Fibroblast of mammary gland (primary cell): ENCODE results near the gene MECP2.
"Not testable (repeated sequence)": the region's sequence is repeated elsewhere in the genome, so short reads cannot be mapped to it uniquely, and the experiment has no call there.

ENCODE experiments used
- DNase-seq: peaks from one replicate; pipeline ENCODE4 v3.0.0-alpha.2; 2010; ENCODE audit warnings: low read depth
- H3K4me3 ChIP-seq: 2 replicates; pipeline ENCODE4 v1.5.1; 2011; ENCODE audit warnings: low read depth, mild to moderate bottlenecking, low read length, moderate library complexity; ENCODE audit not compliant: control insufficient read depth
- CTCF ChIP-seq: conservative IDR thresholded peaks from 2 replicates; pipeline ENCODE4 v1.5.1; 2011; ENCODE audit warnings: low read depth, low read length, inconsistent platforms; ENCODE audit not compliant: control insufficient read depth, insufficient read depth

The MECP2 gene

GRCh38 chrX:153981771-153982533 lies 115.6 kb downstream of the MECP2 start:
- H3K4me3 ChIP-seq = no peak overlapping the region
- no peak for TF ChIP-seq CTCF
- DNase-seq = peak; percentile 40

DNA sequence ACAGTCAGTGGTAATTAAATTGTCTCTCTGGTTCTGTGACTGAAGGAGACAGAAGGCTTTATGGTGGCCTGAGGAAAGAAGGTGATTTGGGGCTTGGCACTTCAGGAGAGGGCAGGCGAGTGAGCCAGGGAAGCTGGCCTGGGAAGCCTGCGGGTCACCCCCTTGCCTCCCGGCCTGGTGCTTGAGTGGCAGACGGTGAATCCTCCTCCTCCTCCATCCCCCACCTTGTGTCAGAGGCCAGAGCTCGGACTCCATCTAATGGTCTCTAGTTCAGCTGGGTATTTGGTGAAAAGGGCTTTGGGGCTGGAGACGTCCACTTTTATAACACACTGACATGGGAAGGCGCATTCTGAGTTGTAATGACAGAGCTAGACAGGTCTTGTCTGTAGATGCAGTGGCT lies 116.3 kb downstream of the MECP2 start:
- no peak for TF ChIP-seq CTCF
- DNase-seq = no peak
- no peak overlapping the region for H3K4me3 ChIP-seq

DNA sequence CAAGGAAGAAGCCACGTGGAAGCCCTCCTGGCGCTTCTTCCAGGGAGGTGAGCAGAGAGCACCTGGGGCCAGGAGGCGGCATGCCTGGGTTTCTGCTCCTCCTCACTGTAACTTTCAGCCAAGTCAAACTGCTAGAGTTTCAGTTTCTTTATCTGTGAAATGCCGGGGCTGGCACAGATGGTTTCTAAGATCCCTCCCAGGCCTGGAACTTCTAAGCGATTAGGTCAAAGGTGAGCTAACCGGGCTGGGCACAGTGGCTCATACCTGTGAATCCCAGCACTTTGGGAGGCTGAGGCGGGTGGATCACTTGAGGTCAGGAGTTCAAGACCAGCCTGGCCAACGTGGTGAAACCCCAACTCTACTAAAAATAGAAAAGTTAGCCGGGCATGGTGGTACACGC lies 117.1 kb downstream of the MECP2 start:
- DNase-seq, H3K4me3 ChIP-seq: not testable (repeated sequence)

- no peak for TF ChIP-seq CTCF
- H3K4me3 ChIP-seq = no peak overlapping the region
- no peak for DNase-seq
These were observed 122.7 kb downstream of the MECP2 start for GRCh38 chrX:153974726-153975286.

GRCh38 chrX:153974003-153974725 lies 123.4 kb downstream of the MECP2 start:
- no peak for DNase-seq
- TF ChIP-seq CTCF = no peak
- no peak overlapping the region for H3K4me3 ChIP-seq

DNA sequence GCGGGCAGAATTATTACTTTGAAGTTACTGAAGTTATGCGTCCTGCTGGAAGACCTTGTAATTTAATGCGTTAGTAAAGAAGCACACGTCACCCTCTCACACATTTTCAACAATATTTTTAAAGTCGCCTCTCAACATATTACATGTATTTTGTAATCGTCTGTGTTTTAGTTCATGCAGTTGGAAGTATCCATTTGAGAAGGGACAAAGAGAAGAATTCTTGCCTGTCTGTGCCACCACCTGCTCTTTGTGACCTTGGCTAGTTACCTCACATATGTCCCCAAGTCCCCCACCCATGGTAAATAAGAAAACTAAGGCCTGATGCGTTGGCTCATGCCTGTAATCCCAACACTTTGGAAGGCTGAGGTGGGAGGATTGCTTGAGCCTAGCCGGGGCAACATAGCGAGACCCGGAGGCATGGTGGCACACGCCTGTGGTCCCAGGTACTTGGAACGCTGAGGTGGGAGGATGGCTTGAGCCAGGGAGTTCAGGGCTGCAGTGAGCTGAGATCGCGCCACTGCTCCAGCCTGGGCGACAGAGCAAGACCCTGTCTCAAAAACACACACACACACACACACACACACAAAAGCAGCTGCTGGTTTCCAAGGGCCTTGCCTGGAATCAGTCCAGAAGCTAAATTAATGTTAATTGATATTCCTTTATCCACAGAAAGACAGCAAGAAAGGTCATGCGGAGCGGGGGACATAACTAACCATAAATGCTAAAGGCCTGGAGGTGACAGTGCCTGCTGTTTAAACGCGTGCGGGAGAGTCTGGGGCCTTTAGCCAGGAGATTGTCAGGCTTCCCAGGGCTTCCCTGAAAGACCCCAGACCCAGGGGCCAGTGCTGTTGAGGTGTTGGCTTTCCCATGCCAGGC lies 124.2 kb downstream of the MECP2 start:
- DNase-seq = peak; percentile 26
- TF ChIP-seq CTCF = no peak
- H3K4me3 ChIP-seq = peak overlapping the region; percentile 64
